RWPE2 (cell line): ENCODE data around the gene PBX1.

Experiments used
- ATAC-seq: fragments of 200-7000 bp; cut with Tn5 transposase; 3 replicates; pipeline ENCODE4 v1.9.1; 2021; ENCODE audit warnings: low read depth
- DNase-seq: peaks from one replicate; pipeline ENCODE4 v3.0.0-alpha.2; 2020; ENCODE audit warnings: low spot score
- H3K27ac ChIP-seq: fragments of 450-650 bp; 2 replicates; pipeline ENCODE4 v1.5.1; 2017; ENCODE audit warnings: mild to moderate bottlenecking; ENCODE audit not compliant: poor library complexity, severe bottlenecking
- H3K27me3 ChIP-seq: fragments of 250-450 bp; sonication (Bioruptor Pico); 2 replicates; pipeline ENCODE4 v1.5.1; 2021; ENCODE audit warnings: mild to moderate bottlenecking, moderate library complexity; ENCODE audit not compliant: insufficient read depth, poor library complexity, severe bottlenecking
- H3K36me3 ChIP-seq: fragments of 250-450 bp; sonication (Bioruptor Pico); 2 replicates; pipeline ENCODE4 v1.5.1; 2020; ENCODE audit warnings: low read depth, mild to moderate bottlenecking, moderate library complexity
- H3K4me1 ChIP-seq: fragments of 250-450 bp; sonication (Bioruptor Pico); 2 replicates; pipeline ENCODE4 v1.5.1; 2021; ENCODE audit warnings: mild to moderate bottlenecking, moderate library complexity; ENCODE audit not compliant: insufficient read depth, poor library complexity, severe bottlenecking
- H3K4me3 ChIP-seq: fragments of 250-450 bp; sonication (Bioruptor Pico); 2 replicates; pipeline ENCODE4 v1.5.1; 2021; ENCODE audit warnings: mild to moderate bottlenecking, moderate library complexity; ENCODE audit not compliant: severe bottlenecking
- H3K9me3 ChIP-seq: fragments of 250-450 bp; sonication (Bioruptor Pico); 2 replicates; pipeline ENCODE4 v1.5.1; 2021; ENCODE audit warnings: mild to moderate bottlenecking, moderate library complexity; ENCODE audit not compliant: severe bottlenecking
- TF ChIP-seq, protein P1 (sequence below): fragments of 450-650 bp; IDR thresholded peaks from one replicate; pipeline ENCODE4 v1.5.1; 2017; ENCODE audit warnings: mild to moderate bottlenecking, moderate library complexity; ENCODE audit not compliant: poor library complexity, severe bottlenecking

The PBX1 gene

DNA sequence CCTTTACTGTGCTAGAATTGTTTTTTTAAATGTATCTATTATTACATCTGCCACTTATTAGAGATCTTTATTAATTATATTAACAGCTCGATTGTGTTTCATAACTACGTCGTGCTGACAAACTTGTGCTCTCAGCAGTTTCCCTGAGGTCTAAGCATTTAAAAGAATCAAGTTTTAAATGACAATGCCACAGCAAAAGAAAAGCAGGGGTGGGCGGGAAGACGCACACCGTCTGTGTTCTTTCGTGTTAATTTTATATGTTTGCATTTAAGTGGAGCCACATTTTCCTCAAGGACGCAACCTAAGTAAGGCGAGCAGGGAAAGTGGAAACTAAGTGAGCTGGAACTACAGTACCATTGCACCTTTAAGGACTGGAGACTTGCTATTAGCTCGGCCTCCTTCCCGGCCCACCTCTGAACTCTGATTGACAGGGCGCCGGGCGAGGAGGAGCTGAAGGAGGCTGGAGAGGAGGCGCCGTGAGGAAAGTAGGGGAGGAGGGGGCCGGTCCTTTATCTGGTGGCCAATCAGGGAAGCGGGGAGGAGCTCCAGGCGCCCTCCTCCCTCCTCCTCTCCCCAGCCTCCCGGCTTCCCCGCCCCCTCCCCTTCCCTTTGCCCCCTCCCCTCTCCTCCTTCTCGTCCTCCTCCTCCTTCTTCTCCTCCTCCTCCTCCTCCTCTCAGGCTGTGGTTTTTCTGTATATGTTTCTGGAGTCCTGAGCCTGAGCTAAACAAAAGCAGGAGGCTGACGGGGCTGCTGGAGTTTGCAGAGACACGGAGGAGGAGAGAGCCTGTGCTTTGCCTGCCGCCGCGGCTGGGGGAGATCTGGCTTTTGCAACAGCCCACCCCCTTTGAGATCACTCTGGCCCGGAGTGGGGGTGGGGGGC, at the start of gene PBX1:
PBX1 (plus strand) TSS at position 724 of the 881 bp plus-strand sequence.
- DNase-seq: peak; percentile 97
- peak within 1 kb of the TSS; percentile 69 for H3K27ac ChIP-seq
- no peaks in the 10 kb centered on the region for H3K27me3 ChIP-seq
- peak within 1 kb of the TSS; percentile 50 for H3K4me3 ChIP-seq
- peak; percentile 96 for ATAC-seq
- H3K9me3 ChIP-seq: no peaks in the 10 kb centered on the region
- no peaks in the 10 kb centered on the region for H3K36me3 ChIP-seq
- TF ChIP-seq, protein P1, sequence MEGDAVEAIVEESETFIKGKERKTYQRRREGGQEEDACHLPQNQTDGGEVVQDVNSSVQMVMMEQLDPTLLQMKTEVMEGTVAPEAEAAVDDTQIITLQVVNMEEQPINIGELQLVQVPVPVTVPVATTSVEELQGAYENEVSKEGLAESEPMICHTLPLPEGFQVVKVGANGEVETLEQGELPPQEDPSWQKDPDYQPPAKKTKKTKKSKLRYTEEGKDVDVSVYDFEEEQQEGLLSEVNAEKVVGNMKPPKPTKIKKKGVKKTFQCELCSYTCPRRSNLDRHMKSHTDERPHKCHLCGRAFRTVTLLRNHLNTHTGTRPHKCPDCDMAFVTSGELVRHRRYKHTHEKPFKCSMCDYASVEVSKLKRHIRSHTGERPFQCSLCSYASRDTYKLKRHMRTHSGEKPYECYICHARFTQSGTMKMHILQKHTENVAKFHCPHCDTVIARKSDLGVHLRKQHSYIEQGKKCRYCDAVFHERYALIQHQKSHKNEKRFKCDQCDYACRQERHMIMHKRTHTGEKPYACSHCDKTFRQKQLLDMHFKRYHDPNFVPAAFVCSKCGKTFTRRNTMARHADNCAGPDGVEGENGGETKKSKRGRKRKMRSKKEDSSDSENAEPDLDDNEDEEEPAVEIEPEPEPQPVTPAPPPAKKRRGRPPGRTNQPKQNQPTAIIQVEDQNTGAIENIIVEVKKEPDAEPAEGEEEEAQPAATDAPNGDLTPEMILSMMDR: no peak
- H3K4me1 ChIP-seq: peaks cover 4% of the 10 kb centered on the region

DNA sequence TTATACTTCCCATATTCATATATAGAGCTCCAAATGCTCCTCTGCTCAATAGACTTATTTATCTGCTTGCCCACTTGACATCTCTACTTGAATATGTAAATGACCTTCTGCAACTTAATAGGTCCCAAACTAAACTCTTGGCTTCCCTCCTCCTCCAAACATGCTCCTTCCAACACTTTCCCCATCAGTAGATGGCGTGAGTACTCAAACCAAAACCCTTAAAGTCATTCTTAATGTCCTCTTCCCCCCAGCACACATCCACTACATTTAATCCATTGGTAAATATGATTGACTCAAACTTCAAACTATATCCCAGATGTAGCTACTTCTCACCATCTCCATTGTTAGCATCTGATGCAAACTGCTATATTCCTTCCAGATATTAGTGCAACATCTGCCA, 48.5 kb upstream of the PBX1 start:
- no peak overlapping the region for H3K4me3 ChIP-seq
- TF ChIP-seq, protein P1: no peak
- no peaks in the 10 kb centered on the region for H3K36me3 ChIP-seq
- no peak overlapping the region for H3K27ac ChIP-seq
- H3K9me3 ChIP-seq: no peaks in the 10 kb centered on the region
- ATAC-seq: no peak
- no peaks in the 10 kb centered on the region for H3K27me3 ChIP-seq
- no peaks in the 10 kb centered on the region for H3K4me1 ChIP-seq
- DNase-seq: no peak

DNA sequence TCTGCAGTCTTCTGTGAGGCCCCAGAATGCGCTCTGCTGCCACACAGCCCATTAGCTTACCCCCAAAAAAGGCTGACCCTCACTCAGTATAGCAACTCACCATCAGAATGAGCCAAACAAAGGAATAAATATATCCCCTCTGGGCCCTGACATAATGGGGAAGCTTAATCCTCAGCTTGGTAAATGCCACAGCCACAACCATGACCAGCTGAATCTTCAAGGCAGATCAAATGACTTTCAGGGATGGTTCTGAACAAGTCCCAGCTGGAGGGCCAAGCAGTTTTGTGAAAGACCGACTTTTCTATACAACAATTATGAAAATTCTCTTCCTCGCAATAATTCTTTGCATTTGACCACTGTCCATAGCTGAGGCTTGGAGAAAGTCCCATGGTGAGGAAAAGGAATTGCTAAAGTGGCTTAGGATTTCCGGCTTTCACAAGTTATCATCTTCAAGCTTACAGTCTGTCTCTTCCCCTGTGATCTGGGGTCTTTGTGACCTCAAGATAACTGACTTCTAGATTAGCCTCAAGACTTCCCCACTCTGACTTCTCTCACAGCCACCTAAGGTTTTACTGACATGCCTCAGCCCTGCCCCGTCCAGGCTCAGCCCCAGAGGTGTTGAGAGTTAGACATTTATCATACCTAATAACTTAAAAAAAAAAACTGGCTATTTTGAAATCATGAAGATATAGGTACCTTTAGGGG, 47.8 kb upstream of the PBX1 start:
- Histone ChIP-seq H3K36me3 (no peaks in the 10 kb centered on the region), H3K27ac (no peak overlapping the region), H3K4me1 (no peaks in the 10 kb centered on the region), H3K27me3 (no peaks in the 10 kb centered on the region), H3K4me3 (no peak overlapping the region), H3K9me3 (no peaks in the 10 kb centered on the region)
- ATAC-seq (no peak), DNase-seq (no peak)
- TF ChIP-seq, protein P1: no peak

DNA sequence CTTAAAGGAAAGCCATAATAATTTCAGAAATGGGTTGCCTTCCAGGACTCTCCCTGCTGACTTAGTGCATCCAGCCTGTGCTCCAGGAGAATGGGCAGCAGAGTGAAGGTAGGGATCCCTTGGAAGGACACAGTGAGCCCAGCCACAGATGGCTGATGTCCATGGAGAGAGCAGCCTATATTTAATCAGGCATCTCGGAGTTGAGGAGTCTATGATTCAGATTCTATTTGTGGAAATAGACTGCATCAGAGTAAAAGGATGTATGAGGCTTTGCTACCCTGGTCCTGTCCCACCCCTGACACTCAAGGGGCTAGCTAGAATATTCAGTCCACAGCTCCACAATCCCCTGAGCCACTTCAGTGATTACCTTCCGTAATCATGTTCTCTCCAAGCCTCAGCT, 43.8 kb upstream of the PBX1 start:
- Histone ChIP-seq H3K4me3 (no peak overlapping the region), H3K27me3 (no peaks in the 10 kb centered on the region), H3K36me3 (no peaks in the 10 kb centered on the region), H3K9me3 (no peaks in the 10 kb centered on the region), H3K4me1 (no peaks in the 10 kb centered on the region), H3K27ac (no peak overlapping the region)
- no peak for ATAC-seq
- TF ChIP-seq, protein P1: no peak
- no peak for DNase-seq
